A549 (cell line): ENCODE measurements around the gene ELK1. TPM values are rescaled to one million over a fixed set of nuclear protein-coding genes. Genes with fewer than 3 reads are reported as not detected.

ENCODE experiments used
- ATAC-seq, 2 experiments: fragments of 200-7000 bp in 1 of 2; fragments of >200 bp in 1 of 2; cut with Nextera tagmentation in 1 of 2; cut with Tn5 transposase in 1 of 2; 3 replicates each; pipeline versions ENCODE4 v1.8.0 to v1.9.1; 2018 to 2020; ENCODE audit warnings: mild to moderate bottlenecking in 1 of 2, moderate library complexity in 1 of 2
- CTCF ChIA-PET: fragments of 300-600 bp; sonication (Branson Sonifier 250); formaldehyde crosslinking; extraction: SDS; loops from one replicate; lab custom pipeline; 2021; ENCODE audit warnings: antibody characterized with exemption, inconsistent platforms; lab: Yijun Ruan, JAX
- POLR2A ChIA-PET: fragments of 350-600 bp; formaldehyde crosslinking; extraction: SDS; loops from one replicate; lab custom pipeline; 2021; ENCODE audit warnings: antibody characterized with exemption, inconsistent platforms; lab: Yijun Ruan, JAX
- DNase-seq, 2 experiments: peaks; one replicate each; pipeline versions ENCODE4 v3.0.0 to v3.0.0-alpha.2; 2011 to 2016; ENCODE audit warnings: low read depth in 1 of 2, low spot score in 1 of 2
- FAIRE-seq: peaks from 2 replicates; lab custom pipeline; 2011; peaks lifted over from hg19 to GRCh38; lab: Jason Lieb, UNC
- H3K27ac ChIP-seq, 2 experiments: fragments of >200 bp; sonication (Bioruptor Twin); formaldehyde crosslinking; 3 replicates each; pipeline ENCODE4 v1.5.1; 2016 to 2017
- H3K4me1 ChIP-seq: fragments of >200 bp; sonication (Bioruptor Twin); formaldehyde crosslinking; 3 replicates; pipeline ENCODE4 v1.6.1; 2016
- H3K4me2 ChIP-seq: fragments of >200 bp; sonication (Bioruptor Twin); formaldehyde crosslinking; 3 replicates; pipeline ENCODE4 v1.6.1; 2016
- H3K4me3 ChIP-seq: fragments of >200 bp; sonication (Bioruptor Twin); formaldehyde crosslinking; 3 replicates; pipeline ENCODE4 v1.5.1; 2016
- H3K9me3 ChIP-seq: fragments of >200 bp; sonication (Bioruptor Twin); formaldehyde crosslinking; 3 replicates; pipeline ENCODE4 v1.6.1; 2016
- BHLHE40 ChIP-seq: IDR thresholded peaks from 2 replicates; pipeline ENCODE4 v1.6.1; 2012; ENCODE audit warnings: low read depth, low read length, inconsistent platforms
- CBX8 ChIP-seq: fragments of 200-600 bp; sonication (generic); IDR thresholded peaks from 2 replicates; pipeline ENCODE4 v1.6.1; 2016
- CEBPB ChIP-seq, 2 experiments: fragments of >200 bp in 1 of 2; sonication (Bioruptor Twin) in 1 of 2; formaldehyde crosslinking in 1 of 2; IDR thresholded peaks; 2 replicates each; pipeline ENCODE4 v1.6.1; 2012 to 2016
- E2F6 ChIP-seq: IDR thresholded peaks from 2 replicates; pipeline ENCODE4 v1.6.1; 2012; ENCODE audit warnings: low read depth, borderline replicate concordance
- EHMT2 ChIP-seq: fragments of 200-600 bp; sonication (generic); IDR thresholded peaks from 2 replicates; pipeline ENCODE4 v1.6.1; 2016; ENCODE audit warnings: antibody characterized with exemption, low read depth, mild to moderate bottlenecking, moderate library complexity
- FOSB ChIP-seq: fragments of 250-450 bp; sonication (Bioruptor Pico); IDR thresholded peaks from 2 replicates; pipeline ENCODE4 v1.5.0; 2020; ENCODE audit warnings: mild to moderate bottlenecking, moderate library complexity
- FOXS1 ChIP-seq: fragments of 250-450 bp; sonication (Bioruptor Pico); IDR thresholded peaks from 2 replicates; pipeline ENCODE4 v1.5.0; 2020; ENCODE audit warnings: mild to moderate bottlenecking, moderate library complexity
- HDAC2 ChIP-seq: fragments of 200-600 bp; sonication (generic); IDR thresholded peaks from 2 replicates; pipeline ENCODE4 v1.6.1; 2016
- JUN ChIP-seq, 2 experiments: fragments of >200 bp; sonication (Bioruptor Twin); formaldehyde crosslinking; IDR thresholded peaks; 2 replicates in 1 of 2; 3 replicates in 1 of 2; pipeline ENCODE4 v1.6.1; 2016 to 2017
- KDM1A ChIP-seq: fragments of 200-600 bp; sonication (generic); IDR thresholded peaks from 2 replicates; pipeline ENCODE4 v1.6.1; 2016; ENCODE audit warnings: low read depth, mild to moderate bottlenecking
- KDM5A ChIP-seq: fragments of 200-600 bp; sonication (generic); IDR thresholded peaks from 2 replicates; pipeline ENCODE4 v1.6.1; 2016; ENCODE audit warnings: antibody characterized with exemption, mild to moderate bottlenecking
- MAFK ChIP-seq: fragments of 450-650 bp; IDR thresholded peaks from 2 replicates; pipeline ENCODE4 v1.6.1; 2014; ENCODE audit not compliant: partially characterized antibody
- MAX ChIP-seq: IDR thresholded peaks from 2 replicates; pipeline ENCODE4 v1.6.1; 2012
- MAZ ChIP-seq: fragments of 150-350 bp; IDR thresholded peaks from 2 replicates; pipeline ENCODE4 v1.6.1; 2014; ENCODE audit warnings: antibody characterized with exemption, low read depth, low read length, borderline replicate concordance
- MYC ChIP-seq: IDR thresholded peaks from 2 replicates; pipeline ENCODE4 v1.6.1; 2012; ENCODE audit warnings: mild to moderate bottlenecking, inconsistent platforms, low read length, improper control_type of control experiment, borderline replicate concordance
- PHF8 ChIP-seq: fragments of 200-600 bp; sonication (generic); IDR thresholded peaks from 2 replicates; pipeline ENCODE4 v1.6.1; 2016; ENCODE audit warnings: low read depth, mild to moderate bottlenecking, antibody characterized with exemption, moderate library complexity, borderline replicate concordance
- TFCP2L1 ChIP-seq: fragments of 250-450 bp; sonication (Bioruptor Pico); IDR thresholded peaks from 2 replicates; pipeline ENCODE4 v1.5.0; 2021; ENCODE audit warnings: mild to moderate bottlenecking
- WGBS: methylation state at CpG from one replicate; pipeline ENCODE4 v1.1.6; 2017; ENCODE audit errors: missing lambda C conversion rate; 5-methylcytosine and 5-hydroxymethylcytosine counted together
- polyA plus RNA-seq, 4 experiments: library from polyadenylated mRNA; depleted of rRNA in 3 of 4; stranded (reverse); fragments of >200 nt; fragmentation: RNase III in 1 of 4; extraction: RNeasy Plus Mini Kit Qiagen cat#74134 plus additional on column Dnase treatment in 1 of 4; gene quantifications; 2 replicates in 3 of 4; 3 replicates in 1 of 4; pipeline ENCODE4 v1.2.3, GENCODE V29; 2011 to 2017
- TF ChIP-seq, protein P1 (sequence below): fragments of 150-350 bp; IDR thresholded peaks from 2 replicates; pipeline ENCODE4 v1.6.1; 2014; ENCODE audit warnings: low read depth, mild to moderate bottlenecking, low read length
- TF ChIP-seq, protein P2 (sequence below): fragments of >200 bp; sonication (Bioruptor Twin); formaldehyde crosslinking; IDR thresholded peaks from 2 replicates; pipeline ENCODE4 v1.6.1; 2016
- TF ChIP-seq, protein P3 (sequence below): fragments of 250-450 bp; sonication (Bioruptor Pico); IDR thresholded peaks from 2 replicates; pipeline ENCODE4 v1.5.0; 2021; ENCODE audit warnings: mild to moderate bottlenecking, moderate library complexity, borderline replicate concordance
- TF ChIP-seq, protein P4 (sequence below): fragments of >200 bp; sonication (Bioruptor Twin); formaldehyde crosslinking; IDR thresholded peaks from 3 replicates; pipeline ENCODE4 v1.5.1; 2016
- TF ChIP-seq, protein P5 (sequence below): fragments of 200-600 bp; sonication (generic); IDR thresholded peaks from 2 replicates; pipeline ENCODE4 v1.6.1; 2016; ENCODE audit warnings: antibody characterized with exemption, mild to moderate bottlenecking, moderate library complexity

ELK1 gene
- polyA plus RNA-seq, 2 of the 4 experiments (the other 2 are of a cell fraction), result 14.6 to 23.5 TPM

GRCh38 chrX:47661539-47661938 is 11.2 kb upstream of the ELK1 start:
- peaks cover 9% of the 10 kb centered on the region for H3K4me1 ChIP-seq
- H3K4me2 ChIP-seq, result no peak overlapping the region
- no peak overlapping the region; a peak in 1 of 6 replicates for H3K27ac ChIP-seq
- FAIRE-seq (no peak), ATAC-seq (no peak), DNase-seq (no peak)
- peaks cover 3% of the 10 kb centered on the region; the same call in 1 of the 3 replicates for H3K9me3 ChIP-seq
- ChIA-PET CTCF (no interaction called here), POLR2A (no interaction called here)
- no peak overlapping the region for H3K4me3 ChIP-seq
- no peak for TF ChIP-seq FOXS1 (CRISPR knock-in tag)
- WGBS, result 93% methylated on average over 6 of the region's 7 CpGs

DNA sequence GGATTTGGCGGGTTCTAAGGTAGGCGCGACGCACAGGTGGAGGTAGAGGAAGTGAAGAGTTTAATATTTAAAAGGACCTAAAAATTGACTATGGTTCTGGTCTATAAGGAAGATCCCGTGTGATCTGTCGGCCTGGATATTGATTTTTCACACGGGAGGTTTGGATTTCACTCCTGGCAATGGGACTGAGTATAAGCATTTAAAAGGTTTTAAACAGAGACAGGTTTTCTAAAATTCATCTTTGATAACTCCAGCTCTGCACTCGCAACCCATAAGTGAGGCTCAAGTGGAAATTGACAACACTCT is 9.0 kb upstream of the ELK1 start:
- POLR2A ChIA-PET, result interaction anchor here (0.6 kb wide), 1 partner anchor 177 kb away, joined by 3 read pairs; the partner anchor contains the start of gene ZNF81
- H3K4me2 ChIP-seq, result peak overlapping the region; percentile 75
- WGBS, result 17% methylated on average over 8 of the region's 8 CpGs
- H3K9me3 ChIP-seq, result peaks cover 3% of the 10 kb centered on the region; the same call in 1 of the 3 replicates
- DNase-seq (no peak), FAIRE-seq (no peak), ATAC-seq (no peak)
- CTCF ChIA-PET, result no interaction called here
- H3K4me1 ChIP-seq, result peaks cover 9% of the 10 kb centered on the region
- H3K4me3 ChIP-seq, result peak overlapping the region; percentile 62
- H3K27ac ChIP-seq, result peak overlapping the region; percentile 92 to 97
- TF ChIP-seq MAFK (no peak), TFCP2L1 (CRISPR knock-in tag) (no peak), JUN (IDR thresholded peaks at IDR 0.05) (no peak), MAX (peak; percentile 84), EHMT2 (no peak), E2F6 (peak; percentile 99), KDM5A (no peak)
- TF ChIP-seq, protein P1, sequence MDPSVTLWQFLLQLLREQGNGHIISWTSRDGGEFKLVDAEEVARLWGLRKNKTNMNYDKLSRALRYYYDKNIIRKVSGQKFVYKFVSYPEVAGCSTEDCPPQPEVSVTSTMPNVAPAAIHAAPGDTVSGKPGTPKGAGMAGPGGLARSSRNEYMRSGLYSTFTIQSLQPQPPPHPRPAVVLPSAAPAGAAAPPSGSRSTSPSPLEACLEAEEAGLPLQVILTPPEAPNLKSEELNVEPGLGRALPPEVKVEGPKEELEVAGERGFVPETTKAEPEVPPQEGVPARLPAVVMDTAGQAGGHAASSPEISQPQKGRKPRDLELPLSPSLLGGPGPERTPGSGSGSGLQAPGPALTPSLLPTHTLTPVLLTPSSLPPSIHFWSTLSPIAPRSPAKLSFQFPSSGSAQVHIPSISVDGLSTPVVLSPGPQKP, result no peak
- TF ChIP-seq, protein P2, sequence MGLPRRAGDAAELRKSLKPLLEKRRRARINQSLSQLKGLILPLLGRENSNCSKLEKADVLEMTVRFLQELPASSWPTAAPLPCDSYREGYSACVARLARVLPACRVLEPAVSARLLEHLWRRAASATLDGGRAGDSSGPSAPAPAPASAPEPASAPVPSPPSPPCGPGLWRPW, result no peak

DNA sequence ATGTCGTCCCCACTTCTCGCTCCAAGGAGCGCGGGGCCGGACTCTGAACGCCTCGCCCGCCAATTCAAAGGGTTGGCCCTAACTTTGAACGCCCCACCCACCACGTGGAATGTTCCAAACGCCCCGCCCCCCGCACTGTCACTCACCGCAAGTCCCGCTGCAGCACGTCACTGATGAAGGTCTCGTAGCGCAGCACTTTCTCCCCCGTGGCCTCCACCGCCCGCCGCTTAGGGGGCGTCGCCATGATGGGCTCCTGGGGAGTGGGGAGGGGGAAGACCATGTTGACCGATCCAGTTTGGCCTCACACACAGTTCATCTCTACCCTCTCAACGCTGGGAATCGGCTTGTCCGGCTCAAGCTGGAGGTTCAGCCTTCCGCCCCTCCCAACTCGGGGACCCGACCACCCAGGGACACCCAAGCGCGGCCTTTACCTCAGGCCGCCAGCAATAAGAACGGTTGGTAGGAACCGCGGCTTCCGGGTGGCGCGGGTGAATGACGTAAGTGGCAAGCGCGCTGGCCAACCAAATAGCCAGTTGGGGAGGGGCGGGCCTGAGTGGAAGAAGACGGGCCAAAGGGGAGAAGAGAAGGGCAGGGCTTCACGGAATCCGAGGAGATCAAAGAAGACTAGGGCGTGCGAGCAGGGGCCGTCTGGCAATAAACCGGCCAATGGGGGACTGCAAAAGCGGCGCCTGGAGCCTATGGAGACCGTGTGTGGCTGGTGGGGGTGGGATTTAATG is 8.5 kb upstream of the ELK1 start, which contains the start of gene UXT:
Gene UXT, minus strand, starts transcription at position 497 of the 737 bp plus-strand sequence. Its CDS starts 253 bp downstream, at position 244.
- H3K4me3 ChIP-seq, result peak within 1 kb of the TSS; percentile 62
- ChIA-PET POLR2A (interaction anchor here (0.6 kb wide), 1 partner anchor 178 kb away, joined by 3 read pairs; the partner anchor contains the start of gene ZNF81), CTCF (no interaction called here)
- ATAC-seq (peak; percentile 94 to 97), FAIRE-seq (peak; percentile 32), DNase-seq (peak; percentile 84 to 98)
- peaks cover 9% of the 10 kb centered on the region for H3K4me1 ChIP-seq
- peak within 1 kb of the TSS; percentile 92 to 97 for H3K27ac ChIP-seq
- peak within 1 kb of the TSS; percentile 75 for H3K4me2 ChIP-seq
- H3K9me3 ChIP-seq, result peaks cover 3% of the 10 kb centered on the region; the same call in 1 of the 3 replicates
- WGBS, result under 1% methylated on average over 12 of the region's 54 CpGs
- TF ChIP-seq HDAC2 (no peak), CBX8 (no peak), BHLHE40 (no peak), KDM1A (no peak), FOSB (no peak), MYC (peak; percentile 84; the same call in 1 of the 2 replicates), MAZ (no peak), CEBPB (IDR thresholded peaks at IDR 0.05) (no peak), EHMT2 (no peak), PHF8 (peak; percentile 76)
- TF ChIP-seq, protein P3, sequence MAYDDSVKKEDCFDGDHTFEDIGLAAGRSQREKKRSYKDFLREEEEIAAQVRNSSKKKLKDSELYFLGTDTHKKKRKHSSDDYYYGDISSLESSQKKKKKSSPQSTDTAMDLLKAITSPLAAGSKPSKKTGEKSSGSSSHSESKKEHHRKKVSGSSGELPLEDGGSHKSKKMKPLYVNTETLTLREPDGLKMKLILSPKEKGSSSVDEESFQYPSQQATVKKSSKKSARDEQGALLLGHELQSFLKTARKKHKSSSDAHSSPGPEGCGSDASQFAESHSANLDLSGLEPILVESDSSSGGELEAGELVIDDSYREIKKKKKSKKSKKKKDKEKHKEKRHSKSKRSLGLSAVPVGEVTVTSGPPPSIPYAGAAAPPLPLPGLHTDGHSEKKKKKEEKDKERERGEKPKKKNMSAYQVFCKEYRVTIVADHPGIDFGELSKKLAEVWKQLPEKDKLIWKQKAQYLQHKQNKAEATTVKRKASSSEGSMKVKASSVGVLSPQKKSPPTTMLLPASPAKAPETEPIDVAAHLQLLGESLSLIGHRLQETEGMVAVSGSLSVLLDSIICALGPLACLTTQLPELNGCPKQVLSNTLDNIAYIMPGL (CRISPR knock-in tag), result no peak
- TF ChIP-seq, protein P4, sequence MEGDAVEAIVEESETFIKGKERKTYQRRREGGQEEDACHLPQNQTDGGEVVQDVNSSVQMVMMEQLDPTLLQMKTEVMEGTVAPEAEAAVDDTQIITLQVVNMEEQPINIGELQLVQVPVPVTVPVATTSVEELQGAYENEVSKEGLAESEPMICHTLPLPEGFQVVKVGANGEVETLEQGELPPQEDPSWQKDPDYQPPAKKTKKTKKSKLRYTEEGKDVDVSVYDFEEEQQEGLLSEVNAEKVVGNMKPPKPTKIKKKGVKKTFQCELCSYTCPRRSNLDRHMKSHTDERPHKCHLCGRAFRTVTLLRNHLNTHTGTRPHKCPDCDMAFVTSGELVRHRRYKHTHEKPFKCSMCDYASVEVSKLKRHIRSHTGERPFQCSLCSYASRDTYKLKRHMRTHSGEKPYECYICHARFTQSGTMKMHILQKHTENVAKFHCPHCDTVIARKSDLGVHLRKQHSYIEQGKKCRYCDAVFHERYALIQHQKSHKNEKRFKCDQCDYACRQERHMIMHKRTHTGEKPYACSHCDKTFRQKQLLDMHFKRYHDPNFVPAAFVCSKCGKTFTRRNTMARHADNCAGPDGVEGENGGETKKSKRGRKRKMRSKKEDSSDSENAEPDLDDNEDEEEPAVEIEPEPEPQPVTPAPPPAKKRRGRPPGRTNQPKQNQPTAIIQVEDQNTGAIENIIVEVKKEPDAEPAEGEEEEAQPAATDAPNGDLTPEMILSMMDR, result no peak
- TF ChIP-seq, protein P5, sequence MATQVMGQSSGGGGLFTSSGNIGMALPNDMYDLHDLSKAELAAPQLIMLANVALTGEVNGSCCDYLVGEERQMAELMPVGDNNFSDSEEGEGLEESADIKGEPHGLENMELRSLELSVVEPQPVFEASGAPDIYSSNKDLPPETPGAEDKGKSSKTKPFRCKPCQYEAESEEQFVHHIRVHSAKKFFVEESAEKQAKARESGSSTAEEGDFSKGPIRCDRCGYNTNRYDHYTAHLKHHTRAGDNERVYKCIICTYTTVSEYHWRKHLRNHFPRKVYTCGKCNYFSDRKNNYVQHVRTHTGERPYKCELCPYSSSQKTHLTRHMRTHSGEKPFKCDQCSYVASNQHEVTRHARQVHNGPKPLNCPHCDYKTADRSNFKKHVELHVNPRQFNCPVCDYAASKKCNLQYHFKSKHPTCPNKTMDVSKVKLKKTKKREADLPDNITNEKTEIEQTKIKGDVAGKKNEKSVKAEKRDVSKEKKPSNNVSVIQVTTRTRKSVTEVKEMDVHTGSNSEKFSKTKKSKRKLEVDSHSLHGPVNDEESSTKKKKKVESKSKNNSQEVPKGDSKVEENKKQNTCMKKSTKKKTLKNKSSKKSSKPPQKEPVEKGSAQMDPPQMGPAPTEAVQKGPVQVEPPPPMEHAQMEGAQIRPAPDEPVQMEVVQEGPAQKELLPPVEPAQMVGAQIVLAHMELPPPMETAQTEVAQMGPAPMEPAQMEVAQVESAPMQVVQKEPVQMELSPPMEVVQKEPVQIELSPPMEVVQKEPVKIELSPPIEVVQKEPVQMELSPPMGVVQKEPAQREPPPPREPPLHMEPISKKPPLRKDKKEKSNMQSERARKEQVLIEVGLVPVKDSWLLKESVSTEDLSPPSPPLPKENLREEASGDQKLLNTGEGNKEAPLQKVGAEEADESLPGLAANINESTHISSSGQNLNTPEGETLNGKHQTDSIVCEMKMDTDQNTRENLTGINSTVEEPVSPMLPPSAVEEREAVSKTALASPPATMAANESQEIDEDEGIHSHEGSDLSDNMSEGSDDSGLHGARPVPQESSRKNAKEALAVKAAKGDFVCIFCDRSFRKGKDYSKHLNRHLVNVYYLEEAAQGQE, result no peak
- TF ChIP-seq, protein P2, result no peak
